ENCODE data around the gene REPIN1.

REPIN1 gene

DNA sequence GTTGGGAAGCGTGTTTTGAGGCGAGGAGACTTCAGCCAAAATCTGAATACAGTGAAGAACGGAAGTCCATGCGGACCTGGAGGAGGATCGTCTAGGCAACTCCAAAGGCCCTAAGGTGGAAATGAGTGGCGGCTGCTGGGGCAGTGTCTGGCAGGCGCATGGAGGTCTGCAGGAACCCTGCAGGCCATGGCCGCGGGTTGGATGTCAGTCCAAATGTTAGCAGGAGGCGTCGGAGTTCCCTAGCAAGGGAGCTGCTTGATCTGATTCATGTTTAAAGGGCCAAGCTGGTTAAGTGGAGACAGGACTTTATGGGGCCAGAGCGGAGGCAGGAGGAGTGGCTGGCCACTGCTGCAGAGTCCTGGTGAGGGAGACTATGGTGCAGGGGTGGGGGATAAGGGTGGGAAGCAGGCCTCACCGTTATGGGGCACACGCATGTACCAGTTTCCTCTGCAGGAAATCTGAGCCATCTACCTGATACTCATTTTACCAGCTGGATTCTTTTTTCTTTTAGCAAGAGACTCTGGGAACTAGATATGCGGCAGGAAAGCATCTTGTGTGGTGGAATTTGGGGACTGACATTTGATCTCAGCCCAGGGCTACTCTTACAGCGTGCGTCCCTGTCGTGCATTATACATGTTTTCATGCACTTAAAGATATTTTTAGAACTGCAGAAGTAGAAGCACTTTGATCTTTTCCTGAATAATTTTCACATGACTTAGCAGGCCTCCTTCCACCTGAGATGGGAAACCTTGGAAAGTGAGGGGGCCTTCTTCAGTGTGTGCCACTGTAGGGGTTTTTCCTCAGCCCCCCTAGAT lies 6.6 kb upstream of the REPIN1 start:
- DNase-seq, result no peak

GRCh38 chr7:150363370-150363769 lies 5.3 kb upstream of the REPIN1 start:
- no peak for DNase-seq

DNA sequence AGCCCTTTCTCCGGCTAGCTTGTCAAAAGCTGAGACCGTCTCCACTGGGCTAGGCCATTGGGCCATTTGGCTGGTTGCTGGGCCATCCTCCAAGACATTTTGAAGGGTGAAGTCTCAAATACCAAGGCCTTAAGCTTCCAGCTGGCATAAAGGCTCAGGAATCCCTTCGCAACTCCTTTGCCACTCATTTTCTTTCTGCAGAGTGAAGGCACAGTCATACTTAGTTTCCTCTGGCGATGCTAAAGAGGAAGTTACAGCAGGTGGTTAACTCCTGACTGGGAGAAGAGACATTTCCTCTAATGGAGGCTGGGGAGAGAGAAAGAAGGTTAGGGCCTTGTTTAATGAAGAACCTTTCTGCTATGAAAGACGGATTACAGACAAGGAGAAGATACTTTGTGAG lies 4.8 kb upstream of the REPIN1 start:
- DNase-seq, result no peak

GRCh38 chr7:150365194-150365593 lies 3.4 kb upstream of the REPIN1 start:
- no peak for DNase-seq

GRCh38 chr7:150365673-150366398 lies 2.8 kb upstream of the REPIN1 start:
- no peak for DNase-seq

DNA sequence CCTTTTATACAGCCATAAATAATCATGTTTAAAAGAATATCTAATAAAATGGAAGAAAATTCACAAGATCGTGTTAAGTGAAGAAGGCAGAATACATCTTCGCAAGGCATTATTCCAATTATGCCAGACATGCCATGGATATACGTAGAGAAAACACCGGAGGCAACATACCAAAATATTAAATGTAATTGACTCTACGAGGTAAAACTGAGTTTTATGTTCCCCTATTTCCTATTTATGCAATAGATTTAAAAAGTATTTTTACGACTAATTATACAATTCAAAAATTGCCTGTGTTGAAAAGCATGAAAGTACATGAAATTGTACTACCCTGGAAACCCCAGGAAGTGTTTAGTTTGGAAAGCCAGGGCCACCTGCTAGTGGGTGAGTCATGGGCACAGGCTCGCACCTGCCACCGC lies 936 bp upstream of the REPIN1 start:
- DNase-seq, result no peak

DNA sequence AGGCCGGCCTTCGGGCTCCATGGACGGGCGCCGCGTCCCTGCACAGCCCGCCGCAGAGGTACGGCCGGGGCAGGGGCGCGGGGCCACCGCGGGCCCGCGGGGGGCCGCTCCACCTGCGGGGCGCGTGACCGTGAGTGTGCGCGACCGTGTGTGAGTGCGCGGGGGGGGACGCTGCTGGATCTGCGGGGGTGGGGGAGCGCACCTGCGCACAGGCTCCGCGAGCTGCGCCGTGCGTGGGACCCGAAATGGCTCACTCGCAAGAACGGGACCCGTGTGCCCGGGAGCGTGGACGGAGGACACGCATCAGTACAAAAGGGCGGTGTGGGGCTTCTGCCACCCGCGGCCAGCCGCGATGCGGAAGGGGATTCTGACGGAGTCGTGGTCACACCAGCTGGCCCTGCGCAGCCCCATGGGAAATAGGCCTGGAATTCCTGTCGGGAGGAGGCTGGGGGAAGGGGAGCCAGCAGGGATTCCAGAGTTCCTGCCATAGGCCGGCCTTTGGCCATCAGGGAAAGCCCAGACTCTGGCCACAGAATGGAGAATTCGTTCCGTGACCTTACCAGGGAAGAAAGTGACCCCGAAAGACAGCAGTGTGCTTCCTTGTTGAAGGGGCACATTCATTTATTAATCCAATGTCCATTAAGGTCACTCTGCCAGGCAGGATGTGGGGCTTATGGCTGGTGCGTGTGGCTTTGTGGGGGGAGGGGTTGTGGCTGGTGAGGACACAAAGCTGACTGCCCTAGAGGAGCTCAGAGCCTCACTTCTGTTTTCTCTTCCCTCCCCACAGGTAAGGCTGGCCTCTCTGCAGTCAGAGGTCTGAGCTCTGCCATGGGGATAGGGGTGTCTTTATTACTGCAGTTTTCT lies 494 bp downstream of the REPIN1 start:
- no peak for DNase-seq

- no peak for DNase-seq
These were observed 1.3 kb downstream of the REPIN1 start for GRCh38 chr7:150369748-150370501.

GRCh38 chr7:150370612-150371071 lies 2.0 kb downstream of the REPIN1 start:
- no peak for DNase-seq

GRCh38 chr7:150371131-150371995 lies 2.7 kb downstream of the REPIN1 start:
- DNase-seq, result no peak

GRCh38 chr7:150371996-150372270 lies 3.3 kb downstream of the REPIN1 start:
- no peak for DNase-seq

GRCh38 chr7:150372271-150373048 lies 3.8 kb downstream of the REPIN1 start:
- no peak for DNase-seq

- DNase-seq, result no peak
These were observed 4.6 kb downstream of the REPIN1 start for GRCh38 chr7:150373049-150373801.

GRCh38 chr7:150374026-150374425 lies 5.4 kb downstream of the REPIN1 start:
- no peak for DNase-seq

DNA sequence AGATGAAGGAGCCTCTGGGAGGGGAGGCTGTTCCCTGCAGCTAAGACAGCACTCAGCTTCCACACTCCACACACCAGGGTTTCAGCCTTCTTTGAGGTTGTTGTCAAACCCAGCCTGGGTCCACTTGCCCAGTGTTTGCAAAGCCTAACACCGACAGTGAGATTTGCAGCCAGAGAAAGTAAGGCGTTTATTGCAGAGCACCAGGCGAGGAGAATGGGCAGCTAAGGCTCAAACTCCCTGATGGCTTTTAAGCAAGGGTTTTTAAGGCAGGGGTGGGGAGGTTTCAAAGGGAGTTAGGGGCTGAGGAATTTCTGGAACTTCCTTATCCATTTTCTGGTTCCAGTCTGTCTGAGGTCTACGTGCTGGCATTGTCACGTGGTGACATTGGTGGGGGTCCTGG lies 5.8 kb downstream of the REPIN1 start:
- DNase-seq, result no peak

GRCh38 chr7:150375662-150376521 lies 7.3 kb downstream of the REPIN1 start:
- no peak for DNase-seq

- no peak for DNase-seq
These were observed 7.9 kb downstream of the REPIN1 start for GRCh38 chr7:150376560-150376959.

DNA sequence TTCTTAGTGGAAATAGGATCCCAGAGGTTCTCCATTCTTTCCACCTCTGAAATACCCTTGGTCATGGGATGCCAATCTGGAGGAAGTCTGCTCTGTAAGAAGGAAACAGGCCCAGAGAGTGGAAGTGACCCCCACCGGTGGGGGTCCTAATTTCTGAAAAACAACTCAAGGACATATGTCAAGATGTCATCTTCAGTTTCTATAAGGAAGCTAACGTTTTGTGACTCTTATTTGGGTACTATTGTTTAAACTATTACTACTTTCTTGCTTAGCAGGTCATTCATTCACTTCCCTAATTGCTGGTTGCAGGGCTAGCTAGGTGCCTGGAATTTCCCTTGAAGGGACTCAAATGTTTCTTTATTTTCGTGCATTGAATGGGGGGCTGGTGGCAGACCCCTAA lies 8.6 kb downstream of the REPIN1 start:
- DNase-seq, result no peak

GRCh38 chr7:150377635-150378034 lies 9.0 kb downstream of the REPIN1 start:
- no peak for DNase-seq

All from NCI-H1048 (cell line).